ENCODE data around the gene EXD3.
"Not testable (repeated sequence)": the region's sequence is repeated elsewhere in the genome, so short reads cannot be mapped to it uniquely, and the experiment has no call there.

The EXD3 gene

DNA sequence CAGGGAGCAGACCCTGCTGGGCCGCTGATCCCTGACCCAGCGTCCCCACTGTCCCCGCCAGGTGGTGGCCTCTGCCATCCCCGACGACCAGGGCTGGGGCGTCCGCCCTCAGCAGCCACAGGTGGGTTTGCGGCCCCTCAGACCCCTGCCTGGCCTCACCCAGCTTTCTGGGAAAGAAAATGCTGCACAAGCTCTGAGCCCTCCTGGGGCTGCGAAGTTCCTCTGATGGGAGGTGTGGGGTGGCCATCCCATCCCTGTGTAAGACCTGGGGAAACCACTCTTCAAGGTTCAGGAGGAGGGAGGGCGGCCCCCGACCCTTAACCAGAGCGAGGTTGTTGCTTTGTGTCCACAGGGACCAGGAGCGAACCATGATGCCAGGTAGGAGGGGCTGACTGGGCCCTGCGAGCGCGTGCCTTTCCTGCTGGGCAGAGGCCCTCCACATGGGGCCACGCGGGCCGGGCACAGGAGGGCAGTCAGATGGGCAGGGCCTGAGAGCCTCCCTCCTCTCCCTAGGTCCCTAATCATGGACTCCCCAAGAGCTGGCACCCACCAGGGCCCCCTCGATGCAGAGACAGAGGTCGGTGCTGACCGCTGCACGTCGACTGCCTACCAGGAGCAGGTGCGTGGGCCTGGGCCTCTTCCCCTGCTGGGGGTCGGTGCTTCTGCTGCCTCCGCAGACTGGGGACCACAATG, 7.9 kb upstream of the EXD3 start:
- no peak for DNase-seq

DNA sequence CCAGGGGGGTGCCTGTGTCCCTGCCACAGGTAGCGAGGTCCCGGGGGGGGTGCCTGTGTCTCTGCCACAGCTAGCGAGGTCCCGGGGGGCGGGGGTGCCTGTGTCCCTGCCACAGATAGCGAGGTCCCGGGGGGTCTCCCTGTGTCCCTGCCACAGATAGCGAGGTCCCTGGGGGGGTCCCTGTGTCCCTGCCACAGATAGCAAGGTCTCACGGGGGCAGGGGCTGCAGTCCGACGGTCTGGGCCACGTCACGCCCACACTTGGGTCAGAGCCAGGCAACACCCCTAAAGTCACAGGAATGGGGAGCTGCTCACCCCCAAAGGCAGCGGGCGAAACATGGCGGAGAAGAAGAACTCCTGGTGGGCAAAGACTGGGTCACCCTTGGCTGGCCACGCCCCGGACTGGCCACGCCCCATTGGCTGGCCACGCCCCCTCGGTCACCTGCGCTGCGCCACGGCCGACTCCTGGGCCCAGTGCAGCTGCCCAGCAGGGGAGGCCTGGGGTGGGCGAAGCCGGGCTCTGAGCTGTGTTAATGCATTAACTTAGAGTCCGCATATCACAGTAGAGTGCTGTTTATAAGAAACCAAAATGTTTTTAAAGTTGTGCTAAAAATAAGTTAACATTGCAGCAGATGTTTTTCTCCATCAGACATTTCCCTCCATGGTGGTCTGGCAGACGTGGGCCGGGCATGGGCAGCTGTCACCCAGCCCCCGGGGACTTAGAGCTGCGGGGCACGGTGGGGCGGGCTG, 7.2 kb upstream of the EXD3 start:
- DNase-seq: no peak

DNA sequence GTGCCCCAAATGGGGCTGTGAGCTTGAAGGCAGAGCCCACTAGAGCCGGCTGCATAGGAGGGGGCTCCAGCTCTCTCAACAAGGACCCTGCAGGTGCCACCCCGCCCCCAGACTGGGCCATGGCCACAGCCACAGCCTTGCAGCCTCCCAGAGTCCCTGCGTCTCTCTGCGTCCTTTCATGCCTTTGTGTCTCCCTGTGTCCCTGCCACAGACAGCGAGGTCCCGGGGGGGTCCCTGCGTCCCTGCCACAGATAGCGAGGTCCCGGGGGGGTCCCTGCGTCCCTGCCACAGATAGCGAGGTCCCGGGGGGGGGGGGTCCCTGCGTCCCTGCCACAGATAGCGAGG, 6.6 kb upstream of the EXD3 start:
- no peak for DNase-seq

GRCh38 chr9:137428841-137429545, 6.0 kb upstream of the EXD3 start:
- DNase-seq: no peak

- no peak for DNase-seq
Measured at GRCh38 chr9:137428311-137428630, 5.3 kb upstream of the EXD3 start.

DNA sequence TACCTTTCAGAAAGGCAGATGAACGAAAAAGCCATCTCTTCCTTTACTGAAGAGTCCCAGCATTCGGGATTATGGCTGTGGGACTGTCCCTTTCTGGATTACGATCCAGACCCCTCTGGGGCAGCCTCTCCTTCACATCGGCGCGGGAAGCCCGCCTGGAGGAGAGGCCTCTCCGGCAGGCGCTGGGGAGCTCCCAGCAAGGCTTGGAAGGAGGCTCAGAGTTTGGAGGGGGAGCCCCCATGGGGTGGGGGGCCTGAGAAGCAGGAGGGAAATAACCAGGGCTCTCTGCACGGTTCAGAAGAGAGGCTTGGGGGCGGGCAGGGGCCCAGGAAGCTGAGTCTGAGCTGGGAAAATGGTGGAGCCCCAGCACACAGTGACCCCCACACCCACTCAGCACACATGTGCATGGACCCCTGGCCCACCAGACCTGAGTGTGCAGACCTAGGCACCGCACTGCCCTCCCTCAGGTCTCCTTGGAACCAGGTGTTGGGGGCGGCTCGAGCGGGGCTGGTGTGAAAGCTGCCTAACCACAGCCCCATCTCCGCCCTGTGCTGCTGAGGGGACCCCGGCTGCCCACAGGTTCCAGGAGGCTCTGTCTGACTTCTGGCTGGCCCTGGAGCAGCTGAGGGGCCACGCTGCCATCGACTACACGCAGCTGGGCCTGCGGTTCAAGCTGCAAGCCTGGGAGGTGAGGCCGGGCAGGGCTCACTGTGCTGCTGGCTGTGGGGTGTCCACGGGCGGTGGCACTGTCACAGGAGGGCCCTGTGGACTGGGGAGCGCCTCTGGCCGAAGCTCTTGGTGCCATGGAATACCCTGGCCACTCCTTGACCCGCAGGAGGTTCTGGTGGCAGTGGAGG, 4.7 kb upstream of the EXD3 start:
- DNase-seq: no peak

GRCh38 chr9:137426018-137426681, 3.2 kb upstream of the EXD3 start:
- no peak for DNase-seq

DNA sequence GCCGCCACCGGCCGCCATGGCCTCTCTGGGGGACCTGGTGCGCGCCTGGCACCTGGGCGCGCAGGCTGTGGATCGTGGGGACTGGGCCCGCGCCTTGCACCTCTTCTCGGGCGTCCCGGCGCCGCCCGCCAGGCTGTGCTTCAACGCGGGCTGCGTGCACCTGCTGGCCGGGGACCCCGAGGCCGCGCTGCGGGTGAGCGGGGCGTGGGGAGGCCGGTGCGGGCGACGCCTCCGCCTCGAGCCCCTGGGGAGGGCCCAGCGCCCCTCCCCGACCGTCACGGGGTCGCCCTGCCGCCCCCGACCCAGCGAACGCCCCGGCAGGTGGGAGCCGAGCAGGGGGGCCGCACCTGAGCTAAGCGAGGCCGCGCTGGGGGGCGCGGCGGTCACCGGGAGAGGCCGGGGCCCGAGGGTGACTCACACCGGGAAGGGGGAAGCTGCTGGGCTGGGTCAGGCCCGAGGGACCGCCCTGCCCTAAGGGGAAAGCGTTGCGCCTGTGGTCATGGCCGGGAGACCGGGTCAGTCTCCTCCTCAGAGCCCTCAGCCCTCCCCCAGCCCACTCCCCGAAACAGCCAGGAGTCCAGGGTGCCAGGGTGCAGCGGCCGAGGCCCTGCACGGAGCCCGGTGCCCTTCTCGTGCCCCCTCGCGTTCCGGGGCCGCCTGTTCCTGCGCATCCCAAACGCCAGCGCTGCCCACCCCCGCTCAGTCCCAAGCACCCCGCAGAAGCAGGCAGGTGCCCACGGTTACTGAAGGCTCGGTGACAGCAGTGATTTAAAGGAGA, 741 bp upstream of the EXD3 start:
- no peak for DNase-seq

DNA sequence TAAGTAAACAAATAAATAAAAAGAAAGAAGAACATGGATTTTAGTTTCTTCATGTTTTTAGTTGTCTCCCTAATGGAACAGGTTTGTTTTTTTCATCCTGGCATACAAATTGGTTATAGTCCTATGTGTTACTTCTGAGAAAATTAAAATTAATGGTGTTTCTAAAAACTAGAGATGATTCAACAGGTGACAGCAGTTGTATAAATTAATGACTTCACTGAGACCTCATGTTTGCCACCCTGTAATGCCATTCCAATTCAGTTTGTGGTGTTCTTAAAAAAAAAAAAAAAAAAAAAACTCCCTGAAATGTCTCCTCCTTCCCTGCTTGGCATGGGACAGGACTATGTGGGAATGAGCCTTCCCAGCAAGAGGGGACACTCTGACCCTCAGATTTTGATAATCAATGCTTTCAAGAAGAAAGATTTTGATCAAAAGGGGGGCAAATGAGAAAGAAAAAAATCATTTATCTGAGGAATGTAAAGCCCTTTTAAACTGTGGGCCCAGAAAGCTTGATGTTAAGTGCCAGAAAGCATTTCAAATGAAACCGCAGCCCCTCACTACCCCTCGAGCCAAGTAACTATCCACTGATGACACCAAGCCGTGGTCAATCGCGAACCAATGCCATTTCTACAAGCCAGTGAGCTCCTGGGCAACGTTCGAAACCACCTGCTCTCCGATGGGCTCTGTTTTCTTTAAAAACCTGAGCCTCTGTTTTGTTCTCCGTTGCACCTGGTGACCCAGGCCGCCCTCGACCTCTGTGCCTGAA, 941 bp downstream of the EXD3 start:
- DNase-seq: no peak

- no peak for DNase-seq
Measured at GRCh38 chr9:137417161-137418021, 5.6 kb downstream of the EXD3 start.

DNA sequence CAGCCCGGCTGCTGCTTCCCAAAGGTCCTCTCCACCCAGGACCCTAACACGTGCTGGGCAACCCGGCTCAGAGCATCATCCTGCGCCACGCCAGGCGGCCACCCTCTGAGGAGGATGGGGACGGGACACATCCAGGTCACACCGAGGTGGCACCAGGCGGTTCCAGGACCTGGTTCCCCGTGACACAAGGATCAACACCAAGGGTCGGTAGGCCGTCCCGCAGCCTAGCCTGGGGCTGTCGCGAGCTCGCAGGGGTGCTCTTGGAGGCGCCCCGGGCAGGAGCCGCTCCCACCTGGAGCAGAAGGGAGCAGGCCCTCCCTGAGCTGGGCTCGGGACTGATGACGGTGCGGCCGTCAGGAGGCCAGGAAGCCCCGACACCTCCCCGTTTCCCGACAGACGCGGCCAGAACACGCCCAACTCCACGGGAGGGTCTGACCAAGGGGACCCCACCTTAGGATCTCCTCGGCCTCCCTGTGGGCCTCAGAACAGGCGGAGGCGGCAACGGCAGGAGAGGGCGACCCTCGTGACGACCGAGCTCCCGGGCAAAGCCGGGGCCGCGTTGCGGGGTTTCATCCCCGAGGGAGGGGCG, 6.3 kb downstream of the EXD3 start:
- no peak for DNase-seq

DNA sequence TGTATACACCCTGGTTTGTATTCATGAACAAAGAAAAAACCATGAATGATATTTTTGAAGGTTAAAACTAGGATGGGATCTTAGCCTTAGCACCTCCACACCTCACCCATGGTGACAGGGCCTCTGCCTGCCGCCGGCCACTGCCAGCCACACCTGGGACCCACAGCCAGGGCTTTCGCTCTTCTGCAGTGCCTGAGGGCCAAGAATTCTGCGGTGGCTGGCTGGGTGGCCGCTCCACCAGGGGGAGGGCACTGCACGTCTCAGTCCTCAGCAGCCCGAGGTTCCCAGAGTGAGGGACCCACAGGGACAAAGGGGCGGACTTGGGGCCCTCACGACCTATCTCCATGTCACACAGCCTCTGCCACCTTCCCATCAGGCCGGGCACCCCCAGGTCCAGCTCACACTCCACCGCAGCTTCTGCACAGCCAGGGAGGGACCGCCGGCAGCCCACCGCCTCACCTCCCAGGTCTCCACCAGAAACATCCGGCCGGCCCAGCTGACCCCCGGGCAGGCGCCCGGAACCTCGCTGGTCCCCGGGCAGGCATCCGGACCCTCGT, 6.9 kb downstream of the EXD3 start:
- DNase-seq: no peak

DNA sequence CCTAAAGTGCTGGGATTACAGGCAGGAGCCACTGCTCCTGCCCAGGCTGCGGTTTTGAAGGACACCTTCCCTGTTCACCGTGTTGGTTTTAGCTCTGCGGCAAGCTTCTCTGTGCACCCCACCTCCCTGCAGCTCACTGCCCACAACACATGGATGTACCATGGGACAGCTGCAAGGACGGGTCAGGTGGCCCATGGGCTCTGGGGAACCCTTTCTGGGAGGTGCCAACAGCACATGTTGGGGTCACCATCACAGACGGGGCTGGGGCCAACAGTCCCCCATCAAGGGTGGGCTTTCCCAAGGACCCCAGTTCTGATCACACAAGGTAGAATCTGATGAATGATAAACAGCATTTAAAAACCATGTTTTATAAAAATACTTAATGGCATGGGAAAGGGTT, 7.5 kb downstream of the EXD3 start:
- DNase-seq: no peak

DNA sequence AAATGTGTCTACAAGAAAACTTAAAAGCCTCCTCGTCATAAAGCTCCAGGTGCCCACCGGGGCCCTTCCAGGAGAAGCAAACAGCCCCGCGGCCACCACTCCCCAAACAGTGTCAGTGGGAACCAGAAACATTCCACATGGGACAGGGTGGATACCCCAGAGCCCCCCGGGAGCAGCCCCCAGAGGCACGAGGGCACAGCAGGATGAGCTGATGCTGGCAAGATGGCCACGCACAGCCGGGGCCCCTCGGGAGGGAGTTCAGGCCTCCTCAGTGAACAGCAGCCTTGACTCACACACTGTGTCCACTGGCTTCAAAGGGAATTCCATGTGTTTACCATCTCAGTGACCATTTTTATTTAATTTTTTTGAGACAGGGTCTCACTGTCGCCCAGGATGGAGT, 10.5 kb downstream of the EXD3 start:
- no peak for DNase-seq

GRCh38 chr9:137411645-137412380, 11.1 kb downstream of the EXD3 start:
- DNase-seq: no peak

DNA sequence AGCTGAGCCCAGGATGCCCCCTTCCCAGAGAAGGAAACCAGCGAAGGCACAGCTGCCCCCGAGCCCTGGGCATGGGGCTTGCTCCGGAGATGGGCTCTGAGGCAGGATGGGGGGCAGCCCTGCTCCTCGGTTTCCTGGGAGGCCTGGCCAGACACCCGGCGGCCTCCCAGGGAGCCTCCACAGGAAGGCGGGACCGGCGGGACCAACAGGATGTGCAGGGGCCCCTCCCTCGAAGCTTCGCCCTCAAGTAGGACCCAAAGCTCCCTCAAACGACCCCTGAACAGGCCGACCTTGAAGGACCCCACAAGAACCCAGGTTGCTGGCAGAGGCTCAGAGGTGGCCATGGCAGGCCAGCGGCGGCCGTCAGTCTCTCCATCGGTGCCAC, 11.7 kb downstream of the EXD3 start:
- no peak for DNase-seq

GRCh38 chr9:137410891-137411249, 12.1 kb downstream of the EXD3 start:
- DNase-seq: no peak

DNA sequence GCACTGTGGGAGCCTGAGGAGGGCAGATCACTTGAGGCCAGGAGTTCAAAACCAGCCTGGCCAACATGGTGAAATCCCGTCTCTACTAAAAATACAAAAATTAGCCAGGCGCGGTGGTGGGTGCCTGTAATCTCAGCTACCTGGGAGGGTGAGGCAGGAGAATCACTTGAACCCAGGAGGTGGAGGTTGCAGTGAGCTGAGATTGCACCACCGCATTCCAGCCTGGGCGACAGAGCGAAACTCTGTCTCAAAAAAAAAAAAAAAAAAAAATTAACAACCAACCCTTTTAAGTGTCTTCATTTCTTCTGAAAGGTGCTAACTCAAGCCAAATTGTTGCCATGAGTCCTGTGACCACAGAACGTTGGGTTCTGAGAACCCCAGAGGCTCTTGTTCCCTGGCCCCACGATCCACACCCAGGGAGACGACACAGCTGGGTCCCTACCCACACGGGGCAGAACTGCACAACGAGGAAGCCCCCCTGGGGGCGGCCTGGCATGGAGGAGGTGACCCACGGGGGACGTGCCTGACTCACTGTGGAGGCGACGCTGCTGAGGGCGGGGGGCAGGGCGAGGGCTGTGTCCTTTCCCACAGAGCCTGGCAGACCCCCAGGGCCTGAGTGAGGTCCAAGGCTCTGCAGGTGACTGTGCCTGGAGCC, 12.6 kb downstream of the EXD3 start:
- not testable (repeated sequence) for DNase-seq

All from DMS 273 treated with DMSO at 0.1 percent for 48 hours (cell line).